GM19239 (cell line): ENCODE measurements around the gene LCN1.
"Not testable (repeated sequence)": the region's sequence is repeated elsewhere in the genome, so short reads cannot be mapped to it uniquely, and the experiment has no call there.

Source experiments
- DNase-seq: peaks from one replicate; pipeline ENCODE4 v3.0.0; 2011; ENCODE audit warnings: low spot score; ENCODE audit not compliant: insufficient read length
- FAIRE-seq: peaks from 2 replicates; lab custom pipeline; 2011; peaks lifted over from hg19 to GRCh38; lab: Jason Lieb, UNC

LCN1 gene

DNA sequence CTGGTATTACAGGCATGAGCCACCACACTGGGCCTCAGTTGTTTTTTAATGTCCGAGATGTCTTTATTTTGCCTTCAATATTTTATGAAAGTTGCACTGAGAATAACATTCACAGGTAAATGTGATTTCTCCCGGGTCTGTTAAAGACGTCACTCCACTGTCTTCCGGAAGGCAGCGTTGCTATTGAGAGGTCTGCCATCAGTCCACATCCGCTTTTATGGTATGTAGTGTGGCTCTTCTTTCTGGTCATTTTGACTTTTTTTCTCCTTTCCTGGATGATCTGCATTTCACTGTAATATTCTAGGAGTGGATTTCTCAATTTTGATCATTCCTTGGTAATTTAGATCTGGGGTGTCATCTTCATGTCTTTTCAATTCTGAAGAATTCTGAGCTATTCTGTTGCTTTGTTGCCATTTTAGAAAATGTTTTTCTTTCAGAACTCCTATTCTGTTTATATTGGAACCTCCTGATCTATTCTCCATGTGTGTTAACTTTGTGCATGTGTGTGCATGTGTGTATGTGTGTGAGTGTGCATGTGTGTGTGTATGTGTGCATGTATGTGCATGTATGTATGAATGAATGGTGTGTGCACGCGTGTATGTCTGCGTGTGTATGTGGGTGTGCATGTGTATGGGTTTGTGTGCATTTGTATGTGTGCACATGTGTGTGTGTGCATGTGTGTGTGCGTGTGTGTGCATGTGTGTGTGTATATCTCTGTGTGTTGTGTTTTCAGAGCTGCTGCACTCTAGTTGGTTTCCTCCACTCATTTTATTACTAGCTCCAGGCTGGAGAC, 1.9 kb upstream of the LCN1 start:
- FAIRE-seq: no peak

DNA sequence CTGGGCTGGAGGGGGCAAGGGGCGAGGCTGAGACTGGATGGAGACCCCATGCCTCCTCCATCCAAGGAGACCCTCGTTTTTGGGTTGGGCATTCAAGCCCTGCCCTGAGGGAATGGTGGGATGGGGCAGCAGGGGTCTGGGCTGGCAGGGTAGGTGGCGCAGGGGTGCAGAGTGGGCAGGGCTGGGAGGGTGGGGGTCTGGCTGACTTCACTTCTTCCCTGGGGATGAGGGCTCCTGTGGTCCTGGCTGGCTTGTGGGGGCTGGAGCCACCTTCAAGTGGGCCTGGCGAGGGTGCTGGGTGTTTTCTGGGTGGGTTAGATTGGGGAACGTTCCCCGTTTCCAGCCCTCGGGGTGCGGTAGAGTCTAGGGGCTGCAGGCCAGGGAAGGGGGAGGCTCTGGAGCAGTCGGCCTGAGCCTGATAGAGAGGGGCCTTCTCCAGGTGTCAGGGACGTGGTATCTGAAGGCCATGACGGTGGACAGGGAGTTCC, 412 bp downstream of the LCN1 start:
- FAIRE-seq (no peak), DNase-seq (no peak)

More for the DNA sequence above, 1.9 kb upstream of the LCN1 start:
- no peak for DNase-seq

DNA sequence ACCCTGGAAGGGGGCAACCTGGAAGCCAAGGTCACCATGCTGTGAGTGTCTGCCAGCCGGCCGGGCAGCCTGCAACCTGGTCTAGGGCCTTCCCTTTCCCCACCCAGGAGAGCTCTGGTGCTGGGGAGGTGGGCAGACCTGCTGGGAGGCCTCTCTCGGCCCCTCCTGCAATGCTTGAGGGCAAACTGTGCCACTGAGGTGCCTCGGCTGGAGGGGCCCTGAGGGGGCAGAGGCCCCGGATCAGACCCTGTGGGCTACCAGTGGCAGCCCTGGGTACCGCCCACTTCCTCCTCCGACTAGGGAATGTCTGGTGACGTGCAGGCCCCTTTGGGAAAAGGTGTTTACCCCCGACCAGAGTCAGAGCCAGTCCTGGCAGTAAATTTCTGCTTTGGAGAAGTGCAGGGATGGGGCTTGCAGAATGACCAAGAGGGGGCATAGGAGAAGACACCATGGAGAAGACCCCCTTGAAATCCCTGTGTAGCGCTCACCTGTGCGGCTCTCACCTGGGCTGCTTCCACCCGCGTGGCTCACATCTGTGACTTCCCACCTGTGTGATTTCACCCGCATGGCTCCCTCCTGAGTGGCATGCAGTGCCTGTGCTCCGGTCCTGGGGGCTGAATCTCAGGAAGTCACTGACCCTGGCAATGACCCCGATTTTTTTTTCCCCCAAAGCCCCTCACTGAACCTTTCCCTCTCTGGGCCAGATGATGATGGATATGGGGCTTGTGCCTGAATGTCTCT, 1.1 kb downstream of the LCN1 start:
- no peak for DNase-seq
- FAIRE-seq: no peak

DNA sequence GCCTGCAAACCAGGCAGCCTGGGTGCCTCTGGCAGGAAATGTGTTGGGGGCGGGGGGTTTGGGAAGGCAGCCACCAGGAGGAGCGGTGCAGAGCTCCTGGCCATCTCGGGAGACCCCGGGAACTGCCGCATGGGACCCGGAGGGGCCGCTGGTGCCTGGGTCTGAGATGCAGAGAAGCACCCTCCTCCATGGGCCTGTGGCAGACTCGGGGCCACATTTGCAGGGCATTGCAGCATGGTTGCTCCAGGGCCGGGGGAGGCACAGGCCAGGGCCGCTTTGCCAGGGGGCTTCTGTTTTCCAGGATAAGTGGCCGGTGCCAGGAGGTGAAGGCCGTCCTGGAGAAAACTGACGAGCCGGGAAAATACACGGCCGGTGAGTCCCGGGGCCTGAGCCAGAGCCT, 1.7 kb downstream of the LCN1 start:
- FAIRE-seq (no peak), DNase-seq (no peak)

DNA sequence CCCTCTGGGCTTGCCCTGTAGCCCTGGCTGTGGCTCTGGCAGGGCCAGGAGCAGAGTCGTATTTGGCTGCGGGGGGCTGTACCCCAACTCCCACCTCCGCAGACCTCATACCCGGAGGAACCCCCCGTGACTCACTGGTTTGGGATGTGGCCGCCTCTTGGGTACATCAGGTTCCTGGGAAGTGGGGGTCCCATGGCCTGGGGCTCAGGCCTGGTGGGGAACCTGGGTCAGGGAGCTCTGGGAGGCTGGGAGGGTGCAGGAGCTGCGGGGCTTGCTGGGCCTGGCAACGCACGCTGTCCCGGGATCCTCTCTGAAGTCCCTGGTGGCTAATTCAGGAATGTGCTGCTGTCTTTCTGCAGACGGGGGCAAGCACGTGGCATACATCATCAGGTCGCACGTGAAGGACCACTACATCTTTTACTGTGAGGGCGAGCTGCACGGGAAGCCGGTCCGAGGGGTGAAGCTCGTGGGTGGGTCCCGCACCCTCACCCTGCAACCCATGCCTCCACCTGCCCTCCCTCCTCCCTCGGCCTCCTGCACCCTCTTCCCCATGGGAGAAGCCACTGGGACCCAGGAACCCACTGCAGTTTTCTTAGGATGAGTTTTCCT, 2.4 kb downstream of the LCN1 start:
- no peak for DNase-seq
- FAIRE-seq: no peak

DNA sequence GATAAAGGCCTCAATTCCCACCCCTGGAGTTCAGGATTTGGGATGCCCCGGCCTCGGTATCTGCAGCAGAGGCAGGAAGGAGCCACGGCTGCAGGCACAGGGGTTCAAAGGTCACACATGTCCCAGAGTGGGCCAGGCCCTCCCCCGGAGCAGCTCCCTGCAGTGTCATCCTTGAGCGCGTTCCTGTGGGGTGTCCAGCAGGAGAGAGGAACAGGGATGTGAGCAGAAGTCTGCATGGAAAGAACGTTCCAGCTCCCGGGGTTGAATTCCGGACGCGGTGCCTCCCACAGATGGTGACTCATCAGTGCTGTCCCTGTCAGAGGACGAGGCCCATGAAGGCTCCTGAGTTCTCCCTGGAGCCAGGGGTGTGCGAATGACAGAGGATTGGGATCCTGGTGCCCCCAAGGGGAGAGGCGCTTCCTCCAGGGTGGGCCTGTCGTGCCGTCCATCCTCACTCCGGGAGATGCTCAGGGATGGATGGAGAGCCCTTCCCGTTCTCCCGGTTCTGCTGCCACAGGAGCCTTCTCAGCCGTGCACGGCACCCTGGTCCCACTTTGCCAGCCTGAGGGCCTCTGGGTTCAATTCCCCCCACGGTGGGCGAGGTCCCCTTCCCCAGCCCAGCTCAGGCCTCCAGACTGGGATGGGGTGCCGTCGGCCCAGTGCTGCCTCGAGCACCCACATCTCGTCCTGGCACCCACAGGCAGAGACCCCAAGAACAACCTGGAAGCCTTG, 3.1 kb downstream of the LCN1 start:
- FAIRE-seq (no peak), DNase-seq (no peak)

DNA sequence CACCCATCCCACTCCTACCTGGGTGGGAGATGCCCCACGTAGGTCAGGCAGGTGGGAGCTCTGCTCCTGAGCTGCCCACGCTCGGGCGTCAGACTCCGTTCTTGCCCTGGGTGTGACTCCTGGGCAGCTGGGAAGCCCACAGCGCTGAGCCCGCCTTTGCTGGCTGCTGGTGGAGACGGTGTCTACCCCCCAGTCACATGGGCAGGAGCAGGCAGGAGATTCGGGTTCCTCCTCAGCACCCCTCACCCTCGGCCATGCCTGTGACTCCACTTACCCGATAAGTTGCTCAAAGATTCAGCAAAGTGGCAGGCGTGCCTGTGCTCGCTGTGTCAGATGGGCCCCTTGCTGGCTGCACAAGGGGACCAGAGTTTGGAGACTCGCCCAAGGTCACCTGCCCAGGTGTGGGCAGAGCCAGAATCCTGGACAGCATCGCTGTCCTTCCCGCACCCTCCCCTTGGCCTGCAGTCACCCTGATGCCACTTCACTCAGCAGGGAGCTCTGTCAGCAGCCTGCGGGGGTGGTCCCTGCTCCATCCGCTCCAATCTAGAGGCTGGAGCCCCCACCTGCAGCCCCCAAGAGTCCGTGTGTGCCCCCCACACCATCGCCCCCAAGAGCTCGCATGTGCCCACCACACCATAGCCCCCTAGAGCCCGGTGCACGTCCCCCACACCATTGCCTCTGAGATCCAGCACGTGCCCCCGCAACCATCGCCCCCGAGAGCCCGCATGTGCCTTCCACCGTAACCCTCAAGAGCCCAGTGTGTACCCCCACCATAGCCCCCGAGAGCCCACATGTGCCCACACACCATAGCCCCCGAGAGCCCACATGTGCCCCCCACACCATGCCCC, 4.2 kb downstream of the LCN1 start:
- FAIRE-seq (no peak), DNase-seq (no peak)

DNA sequence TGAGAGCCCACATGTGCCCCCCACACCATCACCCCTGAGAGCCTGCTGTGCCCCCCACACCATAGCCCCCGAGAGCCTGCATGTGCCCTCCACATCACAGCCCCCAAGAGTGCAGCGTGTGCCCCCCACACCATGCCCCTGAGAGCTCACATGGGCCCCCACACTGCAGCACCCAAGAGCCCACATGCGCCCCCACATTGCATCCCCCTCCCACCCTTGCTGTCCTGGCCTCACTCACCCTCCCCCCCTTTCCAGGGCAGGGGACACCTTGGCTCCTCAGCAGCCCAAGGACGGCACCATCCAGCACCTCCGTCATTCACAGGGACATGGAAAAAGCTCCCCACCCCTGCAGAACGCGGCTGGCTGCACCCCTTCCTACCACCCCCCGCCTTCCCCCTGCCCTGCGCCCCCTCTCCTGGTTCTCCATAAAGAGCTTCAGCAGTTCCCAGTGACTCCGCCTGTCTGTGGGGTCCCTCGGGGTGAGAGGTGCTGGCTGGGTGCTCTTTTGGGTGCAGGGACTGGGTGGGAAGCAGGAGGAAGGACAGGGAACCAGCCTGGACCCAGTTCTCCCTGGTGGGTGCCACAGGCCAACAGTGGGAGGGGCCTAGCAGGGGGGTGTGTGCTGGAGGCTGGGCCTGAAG, 5.0 kb downstream of the LCN1 start:
- no peak for FAIRE-seq

DNA sequence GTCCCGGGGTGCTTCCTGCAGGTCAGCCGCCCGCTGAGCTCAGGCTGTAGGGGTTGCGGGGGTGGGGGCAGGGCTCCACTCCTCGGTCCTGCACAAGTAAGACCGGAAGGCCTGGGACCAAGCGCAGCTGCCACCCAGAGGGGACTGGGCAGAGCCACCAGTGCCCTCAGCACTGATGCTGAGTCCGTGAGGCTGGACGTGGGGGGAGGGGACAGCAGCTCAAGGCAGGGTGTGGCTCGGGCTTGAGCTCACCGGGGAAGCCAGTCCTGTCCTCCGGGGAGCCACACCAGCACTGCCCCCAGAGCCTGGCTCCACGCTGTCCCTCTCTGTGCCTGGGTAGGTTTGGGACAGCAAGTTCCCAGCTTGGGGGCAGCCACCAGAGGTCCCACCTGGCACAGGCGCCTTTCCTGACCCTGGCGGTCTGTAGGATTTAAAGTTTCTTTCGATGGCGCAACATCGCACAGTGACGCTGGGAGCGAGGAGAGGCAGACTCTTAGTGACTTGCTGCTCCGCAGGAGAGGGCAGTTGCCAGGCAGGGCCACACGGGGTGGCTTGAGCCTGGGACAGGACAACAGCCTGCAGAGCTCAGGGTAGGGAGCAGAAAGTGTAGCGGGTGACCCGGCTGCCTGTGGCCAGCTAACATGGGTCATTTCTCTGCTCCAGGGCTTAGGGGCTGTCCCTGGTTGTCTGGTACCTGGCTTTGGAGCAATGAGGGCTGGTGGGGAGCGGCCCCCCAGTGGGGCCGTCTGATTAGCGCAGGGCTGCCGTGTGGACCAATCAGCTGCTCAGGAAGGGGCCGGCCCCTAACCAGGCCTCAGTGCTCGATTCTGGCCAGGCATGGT, 5.7 kb downstream of the LCN1 start:
- FAIRE-seq (no peak), DNase-seq (no peak)

More for the DNA sequence above, 5.0 kb downstream of the LCN1 start:
- DNase-seq: no peak

DNA sequence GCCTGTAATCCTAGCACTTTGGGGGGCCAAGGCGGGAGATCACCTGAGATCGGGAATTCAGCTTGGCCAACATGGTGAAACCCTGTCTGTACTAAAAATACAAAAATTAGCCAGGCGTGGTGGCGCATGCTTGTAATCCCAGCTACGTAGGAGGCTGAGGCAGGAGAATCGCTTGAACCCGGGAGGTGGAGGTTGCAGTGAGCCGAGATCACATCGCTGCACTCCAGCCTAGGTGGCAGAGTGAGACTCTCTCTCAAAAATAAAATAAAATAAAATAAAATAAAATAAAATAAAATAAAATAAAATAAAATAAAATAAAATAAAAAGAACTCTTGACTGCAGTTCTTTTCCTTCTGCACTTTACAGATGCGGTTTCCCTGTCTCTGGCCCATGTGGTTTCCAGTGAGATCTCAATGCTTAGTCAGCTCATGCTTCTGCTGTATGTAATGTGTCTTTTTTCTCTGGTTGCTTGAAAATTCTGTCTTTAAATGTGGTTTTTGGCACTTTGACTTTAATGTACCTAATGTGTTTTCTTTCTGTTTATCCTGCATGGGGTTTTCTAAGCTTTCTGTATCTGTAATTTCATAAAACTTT, 7.7 kb downstream of the LCN1 start:
- DNase-seq, FAIRE-seq: not testable (repeated sequence)

DNA sequence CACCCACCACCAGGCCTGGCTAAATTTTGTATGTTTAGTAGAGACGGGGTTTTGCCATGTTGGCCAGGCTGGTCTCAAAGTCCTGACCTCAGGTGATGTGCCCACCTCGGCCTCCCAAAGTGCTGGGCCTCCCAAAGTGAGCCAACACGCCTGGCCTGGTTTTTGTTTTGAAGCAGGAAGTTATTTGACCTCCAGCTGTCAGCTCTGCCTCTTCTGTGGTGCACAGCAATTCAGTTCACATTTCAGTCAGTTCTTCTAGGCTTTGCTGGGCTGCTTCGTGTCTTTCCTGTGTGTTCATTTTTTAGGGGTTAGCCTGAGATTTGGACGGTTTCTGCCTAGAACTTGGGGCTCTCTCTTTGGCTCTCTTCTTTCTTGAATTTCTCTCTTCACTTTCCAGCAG, 8.9 kb downstream of the LCN1 start:
- FAIRE-seq: no peak
- DNase-seq: no peak

DNA sequence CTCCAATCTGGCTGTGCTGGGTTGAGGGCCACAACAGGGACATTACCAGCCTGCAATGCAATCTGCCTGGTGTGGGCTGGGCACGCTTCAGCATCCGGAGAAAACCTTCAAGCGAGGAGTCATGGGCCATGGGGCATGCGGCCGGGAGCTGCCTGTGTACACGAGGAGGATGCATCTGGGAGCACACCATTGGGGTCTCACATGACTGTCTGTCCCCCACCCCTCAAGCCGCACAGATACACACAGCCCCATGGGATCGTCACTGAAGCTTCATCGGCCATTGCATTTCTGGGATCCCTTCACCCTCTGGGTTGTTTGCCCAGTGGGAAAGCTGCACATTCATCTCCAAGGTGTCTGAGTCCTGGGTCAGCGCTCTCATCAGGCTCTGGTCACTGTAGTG, 9.9 kb downstream of the LCN1 start:
- no peak for DNase-seq
- FAIRE-seq: no peak

DNA sequence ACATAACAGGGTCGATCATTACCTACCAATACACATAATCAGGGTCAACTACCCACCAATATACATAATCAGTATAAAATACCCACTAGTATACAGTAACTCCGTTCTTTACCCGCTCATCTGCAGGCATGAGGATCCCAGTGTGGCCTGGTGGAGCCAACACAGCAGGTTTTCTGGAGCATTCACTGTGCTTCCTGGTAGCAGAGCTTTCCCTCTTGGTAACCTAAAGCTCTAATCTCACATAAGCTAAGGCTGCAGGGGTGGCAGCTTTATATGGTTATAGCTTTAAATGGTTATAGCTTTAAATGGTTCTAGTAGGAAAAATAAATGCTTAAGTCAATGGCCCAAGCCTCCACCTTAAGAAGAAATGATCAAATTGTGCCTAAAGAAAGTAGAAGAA, 11.9 kb downstream of the LCN1 start:
- FAIRE-seq (no peak), DNase-seq (no peak)

DNA sequence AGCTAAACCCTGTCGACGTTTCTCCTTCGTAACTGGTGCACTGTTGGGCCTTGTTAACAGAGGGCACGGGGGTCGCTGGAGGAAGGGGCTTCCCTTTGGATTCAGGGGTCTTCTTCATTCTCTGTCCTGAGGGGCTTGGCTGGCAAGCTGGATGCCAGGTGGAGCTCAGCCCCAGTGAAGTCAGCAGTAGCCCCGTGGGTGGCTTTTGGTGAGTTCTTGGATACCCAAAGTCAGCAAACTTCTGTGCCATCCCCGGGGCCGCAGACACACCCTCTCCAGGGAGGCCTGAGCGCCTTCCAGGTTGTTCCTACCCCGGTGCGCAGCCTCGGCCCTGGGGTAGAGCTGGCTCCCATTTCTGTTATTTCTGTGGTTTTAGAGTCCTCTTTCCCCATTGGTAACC, 12.4 kb downstream of the LCN1 start:
- DNase-seq: no peak
- no peak for FAIRE-seq

DNA sequence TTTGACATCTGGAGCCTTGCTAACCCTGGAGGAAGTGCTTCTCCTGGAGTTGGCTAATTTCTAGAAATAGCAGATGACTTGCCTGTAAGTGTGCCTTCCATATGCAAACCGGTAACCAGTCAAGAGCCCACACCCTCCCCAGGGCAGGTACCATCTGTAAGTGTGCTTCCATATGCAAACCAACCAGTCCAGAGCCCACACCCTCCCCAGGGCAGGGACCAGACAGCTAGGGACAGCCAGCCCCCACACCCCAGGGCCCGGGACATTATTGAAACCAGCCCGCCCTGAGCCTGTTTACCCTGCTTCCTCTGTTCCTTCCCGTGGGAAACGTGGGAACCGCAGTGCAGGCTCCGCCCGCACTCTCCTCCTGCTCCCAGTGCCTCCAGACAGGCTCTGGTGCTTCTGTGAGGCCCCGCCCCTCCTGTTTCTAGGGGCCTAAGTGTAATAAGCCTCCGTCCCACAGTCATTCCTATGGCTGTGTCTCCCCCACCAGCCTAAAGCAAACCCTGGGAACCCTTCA, 13.0 kb downstream of the LCN1 start:
- not testable (repeated sequence) for DNase-seq, FAIRE-seq

DNA sequence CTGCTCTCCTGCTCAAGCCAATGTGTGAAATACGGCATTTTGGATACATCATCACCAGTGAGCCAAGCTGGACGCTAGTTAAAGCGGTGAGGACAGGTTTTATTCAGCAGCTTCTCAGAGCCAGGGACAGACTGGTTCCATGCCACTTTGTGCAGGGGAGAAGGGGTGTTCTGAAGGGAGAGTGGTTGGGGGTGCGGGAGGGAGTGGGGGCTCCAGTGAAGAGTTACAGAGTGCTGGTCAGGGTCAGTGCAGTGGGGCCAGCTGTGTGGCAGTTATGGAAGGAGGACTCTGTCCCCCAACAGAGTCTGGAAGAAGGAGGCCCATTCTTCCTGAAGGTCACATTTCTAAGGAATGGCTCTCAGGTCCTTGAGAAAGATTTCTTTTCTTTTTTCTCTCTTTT, 13.6 kb downstream of the LCN1 start:
- FAIRE-seq, DNase-seq: not testable (repeated sequence)

DNA sequence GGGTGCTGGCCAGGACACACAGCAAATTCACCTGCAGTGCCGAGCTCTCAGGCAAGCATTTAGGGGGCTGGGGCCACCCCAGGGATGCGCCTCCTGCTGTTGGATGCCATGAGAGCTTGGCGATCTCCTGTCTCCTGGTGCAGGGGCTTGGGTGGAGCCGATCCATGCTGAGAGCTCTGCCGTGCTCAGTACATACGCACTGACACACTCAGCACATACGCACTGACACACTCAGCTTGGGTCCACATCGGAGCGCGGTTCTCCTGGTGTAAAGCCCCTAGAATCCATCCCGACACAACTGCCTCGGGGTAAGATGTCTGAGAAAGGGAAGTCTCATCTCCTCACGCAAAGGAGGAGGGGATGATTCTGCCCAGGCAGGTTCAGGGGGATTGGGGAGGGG, 14.4 kb downstream of the LCN1 start:
- DNase-seq, FAIRE-seq: not testable (repeated sequence)

DNA sequence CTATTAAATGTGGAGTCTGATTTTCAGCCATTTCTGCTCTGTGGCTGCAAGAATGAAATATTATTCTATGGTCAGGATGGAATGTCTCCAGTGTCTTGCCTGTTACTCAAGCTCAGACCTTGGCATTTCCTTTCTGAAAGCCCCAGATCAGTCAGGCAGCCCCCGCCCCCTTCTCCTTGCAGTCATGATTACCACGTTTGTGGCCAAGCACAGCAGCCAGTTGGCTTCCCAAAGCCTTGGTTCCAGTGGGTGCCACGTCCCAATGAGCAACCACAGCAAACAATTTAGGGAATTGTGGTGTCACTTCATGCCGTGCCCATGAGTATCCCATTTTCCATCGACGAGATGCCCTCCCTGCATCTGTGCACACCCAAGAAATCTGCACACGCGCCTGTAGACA, 15.0 kb downstream of the LCN1 start:
- FAIRE-seq (no peak), DNase-seq (no peak)
